Left lung (tissue), 10 donors: ENCODE measurements around the gene MSX1. TPM values are rescaled to one million over a fixed set of nuclear protein-coding genes. Genes with fewer than 3 reads are reported as not detected.

Source experiments
- ATAC-seq: fragments of 200-7000 bp; cut with Tn5 transposase; one replicate; pipeline ENCODE4 v1.9.1; 2020; ENCODE audit warnings: moderate library complexity
- DNase-seq, 4 donors: peaks; one replicate each; pipeline ENCODE4 v3.0.0-alpha.2; 2013 to 2020
- H3K27ac ChIP-seq, 2 donors: fragments of 200-600 bp; sonication (generic) in 1 of 2; one replicate each; pipeline versions ENCODE4 v1.5.0 to v1.8.0; 2020 to 2021
- H3K27me3 ChIP-seq, 2 donors: fragments of 200-600 bp; sonication (generic) in 1 of 2; one replicate each; pipeline versions ENCODE4 v1.5.0 to v1.8.0; 2020 to 2021
- H3K36me3 ChIP-seq, 2 donors: fragments of 200-600 bp; sonication (generic) in 1 of 2; one replicate each; pipeline versions ENCODE4 v1.5.0 to v1.8.0; 2020 to 2021
- H3K4me1 ChIP-seq, 2 donors: fragments of 200-600 bp; one replicate each; pipeline ENCODE4 v1.8.0; 2021
- H3K4me3 ChIP-seq, 2 donors: fragments of 200-600 bp; sonication (generic) in 1 of 2; one replicate each; pipeline versions ENCODE4 v1.5.0 to v1.8.0; 2020 to 2021; ENCODE audit warnings: mild to moderate bottlenecking in 1 of 2
- H3K9me3 ChIP-seq, 2 donors: fragments of 200-600 bp; sonication (generic) in 1 of 2; one replicate each; pipeline versions ENCODE4 v1.5.0 to v1.8.0; 2020 to 2021
- intact Hi-C, 2 donors: fragments of 100-400 bp; cut with DNase I; formaldehyde crosslinking; loops; one replicate each; pipeline versions ENCODE4 v1.11.2 to v1.14.2; 2022
- polyA plus RNA-seq, 6 donors: library from polyadenylated mRNA; unstranded; fragments of 120-200 nt; gene quantifications; one replicate each; pipeline ENCODE4 v1.2.1, GENCODE V29; 2013; ENCODE audit not compliant: insufficient read length in 6 of 6
- total RNA-seq, 2 donors: library from RNA; stranded (reverse); fragmentation: NEBNext Ultra II Directional; extraction: Animal tissue kit (Norgen Biotek cat#: 25700); gene quantifications; one replicate each; pipeline ENCODE4 v1.2.1, GENCODE V29; 2021
- TF ChIP-seq, protein P1 (sequence below), 2 donors: fragments of 200-600 bp; sonication (generic) in 1 of 2; IDR thresholded peaks; one replicate each; pipeline versions ENCODE4 v1.5.0 to v1.8.0; 2021; ENCODE audit warnings: antibody characterized with exemption in 2 of 2
- donor health status: DM: no; HTN: yes; CAD: no.
- donor health status: DM: no; HTN: no; CAD: no.

MSX1 gene
- total and polyA plus RNA-seq, 8 donors: 1.2 to 4.2 (median 2.0) TPM

DNA sequence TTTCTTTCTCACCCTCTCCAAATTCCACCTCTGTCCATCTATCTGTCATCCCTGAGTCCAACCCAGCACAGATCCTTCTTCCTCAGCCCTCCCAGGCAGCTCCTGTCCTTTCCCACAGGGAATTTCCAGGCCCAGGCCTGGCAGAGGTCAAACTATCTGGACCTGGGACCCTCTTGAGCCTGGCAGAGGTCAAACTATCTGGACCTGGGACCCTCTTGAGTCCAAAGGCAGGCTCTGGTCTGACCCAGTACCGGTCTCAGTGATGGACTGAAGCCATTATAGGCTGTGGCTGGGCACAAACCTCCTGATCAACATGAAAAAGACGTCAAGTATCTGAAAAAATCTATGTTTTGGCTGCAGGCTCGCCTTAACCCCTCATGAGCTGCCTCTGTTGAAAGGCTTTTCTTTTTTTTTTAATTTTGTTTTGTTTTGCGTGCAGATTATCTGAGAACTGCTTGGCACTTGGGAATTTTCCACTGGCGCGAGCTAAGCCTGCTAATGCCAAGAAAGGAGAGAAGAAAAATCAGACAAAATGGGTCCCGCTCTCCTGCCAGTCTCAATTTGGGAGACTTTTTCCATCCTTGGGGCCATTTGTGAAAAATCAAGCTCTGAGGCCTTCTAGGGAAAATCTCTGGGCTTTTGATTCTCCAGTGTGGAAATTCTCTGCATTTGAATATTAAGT, 31.2 kb downstream of the MSX1 start:
- no peaks in the 10 kb centered on the region for H3K4me1 ChIP-seq
- no peak overlapping the region for H3K27ac ChIP-seq
- peaks cover 0 to 35% of the 10 kb centered on the region in 2 donors for H3K27me3 ChIP-seq
- intact Hi-C loops: no loop called here
- no peaks in the 10 kb centered on the region for H3K9me3 ChIP-seq
- TF ChIP-seq, protein P1, sequence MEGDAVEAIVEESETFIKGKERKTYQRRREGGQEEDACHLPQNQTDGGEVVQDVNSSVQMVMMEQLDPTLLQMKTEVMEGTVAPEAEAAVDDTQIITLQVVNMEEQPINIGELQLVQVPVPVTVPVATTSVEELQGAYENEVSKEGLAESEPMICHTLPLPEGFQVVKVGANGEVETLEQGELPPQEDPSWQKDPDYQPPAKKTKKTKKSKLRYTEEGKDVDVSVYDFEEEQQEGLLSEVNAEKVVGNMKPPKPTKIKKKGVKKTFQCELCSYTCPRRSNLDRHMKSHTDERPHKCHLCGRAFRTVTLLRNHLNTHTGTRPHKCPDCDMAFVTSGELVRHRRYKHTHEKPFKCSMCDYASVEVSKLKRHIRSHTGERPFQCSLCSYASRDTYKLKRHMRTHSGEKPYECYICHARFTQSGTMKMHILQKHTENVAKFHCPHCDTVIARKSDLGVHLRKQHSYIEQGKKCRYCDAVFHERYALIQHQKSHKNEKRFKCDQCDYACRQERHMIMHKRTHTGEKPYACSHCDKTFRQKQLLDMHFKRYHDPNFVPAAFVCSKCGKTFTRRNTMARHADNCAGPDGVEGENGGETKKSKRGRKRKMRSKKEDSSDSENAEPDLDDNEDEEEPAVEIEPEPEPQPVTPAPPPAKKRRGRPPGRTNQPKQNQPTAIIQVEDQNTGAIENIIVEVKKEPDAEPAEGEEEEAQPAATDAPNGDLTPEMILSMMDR (IDR thresholded peaks at IDR 0.05): no peak
- no peak for ATAC-seq
- no peaks in the 10 kb centered on the region for H3K36me3 ChIP-seq
- no peak overlapping the region for H3K4me3 ChIP-seq
- no peak for DNase-seq

DNA sequence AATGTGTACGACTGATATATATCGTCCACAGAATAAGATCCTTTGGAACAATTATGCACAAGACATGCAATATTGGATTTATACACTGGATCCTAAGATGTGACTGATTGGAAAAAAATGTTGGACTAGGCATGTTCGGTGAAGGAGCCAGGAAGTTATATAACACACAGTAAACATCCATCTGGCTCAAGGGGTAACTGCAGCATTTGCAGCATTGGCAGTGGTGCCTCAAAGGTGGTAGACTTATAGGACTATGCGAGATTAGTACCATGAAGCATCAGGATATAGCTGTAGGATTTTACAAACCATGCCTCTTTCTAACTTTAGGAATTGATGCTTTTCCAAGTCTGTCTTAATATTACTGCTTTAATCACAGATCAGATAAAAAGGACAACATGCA, 34.3 kb downstream of the MSX1 start:
- H3K27ac ChIP-seq: no peak overlapping the region
- peaks cover 0 to 14% of the 10 kb centered on the region in 2 donors for H3K27me3 ChIP-seq
- DNase-seq (no peak), ATAC-seq (no peak)
- intact Hi-C loops: no loop called here
- H3K36me3 ChIP-seq: no peaks in the 10 kb centered on the region
- H3K4me3 ChIP-seq: no peak overlapping the region
- TF ChIP-seq, protein P1 (IDR thresholded peaks at IDR 0.05): no peak
- no peaks in the 10 kb centered on the region for H3K4me1 ChIP-seq
- no peaks in the 10 kb centered on the region for H3K9me3 ChIP-seq

DNA sequence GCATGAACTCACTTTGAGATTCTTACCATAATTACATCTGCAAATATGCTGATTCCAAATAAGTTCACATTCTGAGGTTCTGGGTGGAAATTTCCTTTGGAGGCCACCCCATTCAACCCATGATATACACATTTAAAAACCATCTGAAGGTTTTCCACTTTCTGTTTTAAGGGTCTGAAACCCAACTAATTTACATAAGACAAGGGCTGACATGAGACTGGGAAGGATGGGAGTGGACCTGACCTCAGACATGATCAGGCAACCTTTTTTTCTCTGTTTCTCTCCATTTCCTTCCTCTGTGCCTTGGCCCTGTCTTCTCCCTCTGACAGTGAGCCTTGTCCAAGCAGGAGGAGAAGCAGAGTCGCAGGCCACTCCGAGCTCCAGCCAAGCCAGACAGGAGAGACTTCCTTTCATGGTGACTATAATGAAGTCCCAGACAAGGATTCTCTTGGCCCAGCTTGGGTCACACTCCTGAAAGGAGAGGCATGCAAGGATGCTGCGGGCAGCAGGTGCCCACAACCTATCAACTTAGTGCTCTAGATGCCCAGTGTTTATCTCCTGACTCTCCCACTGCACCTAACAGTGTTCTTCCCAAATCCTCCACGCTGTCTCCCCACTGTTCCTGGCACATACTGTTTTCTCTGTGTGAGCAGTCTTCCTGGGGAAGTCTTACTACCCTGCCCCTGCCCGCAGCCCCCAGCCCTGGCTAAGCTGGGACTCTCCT, 39.9 kb downstream of the MSX1 start:
- Histone ChIP-seq H3K27me3 (peaks cover 0 to 4% of the 10 kb centered on the region in 2 donors), H3K27ac (no peak overlapping the region), H3K36me3 (no peaks in the 10 kb centered on the region), H3K4me3 (no peak overlapping the region), H3K4me1 (no peaks in the 10 kb centered on the region), H3K9me3 (no peaks in the 10 kb centered on the region)
- DNase-seq (no peak), ATAC-seq (no peak)
- intact Hi-C loops: no loop called here
- TF ChIP-seq, protein P1 (IDR thresholded peaks at IDR 0.05): no peak

DNA sequence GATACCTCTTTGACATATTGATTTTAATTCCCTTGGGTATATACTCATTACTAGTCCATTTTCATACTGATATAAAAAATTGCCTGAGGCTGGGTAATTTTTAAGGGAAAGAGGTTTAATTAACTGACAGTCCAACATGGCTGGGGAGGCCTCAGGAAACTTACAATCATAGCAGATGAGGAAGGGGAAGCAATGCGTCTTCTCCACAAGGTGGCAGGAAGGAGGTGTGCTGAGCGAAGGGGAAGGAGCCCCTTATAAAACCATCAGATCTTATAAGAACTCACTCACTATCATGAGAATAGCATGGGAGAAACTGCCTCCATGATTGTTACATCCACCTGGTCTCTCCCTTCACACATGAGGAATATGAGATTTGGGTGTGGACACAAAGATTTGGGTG, 42.4 kb downstream of the MSX1 start:
- no peak for ATAC-seq
- no peak overlapping the region for H3K4me3 ChIP-seq

DNA sequence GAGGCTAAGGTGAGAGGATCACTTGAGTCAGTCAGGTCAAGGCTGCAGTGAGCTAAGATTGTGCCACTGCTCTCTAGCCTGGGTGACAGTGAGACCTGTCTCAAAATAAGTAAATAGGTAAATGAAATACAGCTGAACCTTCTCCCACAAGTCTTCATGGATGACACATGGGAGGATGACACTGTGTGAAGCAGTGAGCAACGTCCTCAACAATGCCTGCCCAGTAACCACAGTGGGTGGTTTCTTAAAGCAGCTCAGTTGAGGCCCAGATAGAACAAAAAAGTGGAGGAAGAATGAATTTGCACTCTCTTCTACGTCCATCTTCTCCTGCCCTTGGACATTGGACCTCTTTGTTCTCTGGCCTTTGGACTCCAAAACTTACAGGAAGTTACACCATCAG, 52.7 kb downstream of the MSX1 start:
- H3K27me3 ChIP-seq: peaks cover 0 to 11% of the 10 kb centered on the region in 2 donors
- intact Hi-C loops: no loop called here
- no peak for DNase-seq
- no peaks in the 10 kb centered on the region for H3K36me3 ChIP-seq
- TF ChIP-seq, protein P1 (IDR thresholded peaks at IDR 0.05): no peak
- H3K4me1 ChIP-seq: no peaks in the 10 kb centered on the region
- H3K9me3 ChIP-seq: peaks cover 0 to 1% of the 10 kb centered on the region in 2 donors
- no peak for ATAC-seq
- no peak overlapping the region for H3K4me3 ChIP-seq
- H3K27ac ChIP-seq: no peak overlapping the region

More for the DNA sequence above, 42.4 kb downstream of the MSX1 start:
- H3K27ac ChIP-seq: no peak overlapping the region
- no peak for DNase-seq
- H3K27me3 ChIP-seq: peaks cover 0 to 20% of the 10 kb centered on the region in 2 donors
- H3K36me3 ChIP-seq: no peaks in the 10 kb centered on the region
- no peaks in the 10 kb centered on the region for H3K9me3 ChIP-seq
- H3K4me1 ChIP-seq: no peaks in the 10 kb centered on the region
- intact Hi-C loops: no loop called here
- TF ChIP-seq, protein P1 (IDR thresholded peaks at IDR 0.05): no peak
